T-helper 22 cell (primary cell): ENCODE data around the gene TMEM222.
"Not testable (repeated sequence)": the region's sequence is repeated elsewhere in the genome, so short reads cannot be mapped to it uniquely, and the experiment has no call there.

Source experiments
- DNase-seq: peaks from one replicate; pipeline ENCODE4 v3.0.0-alpha.2; 2020; ENCODE audit warnings: low read depth

TMEM222 gene

DNA sequence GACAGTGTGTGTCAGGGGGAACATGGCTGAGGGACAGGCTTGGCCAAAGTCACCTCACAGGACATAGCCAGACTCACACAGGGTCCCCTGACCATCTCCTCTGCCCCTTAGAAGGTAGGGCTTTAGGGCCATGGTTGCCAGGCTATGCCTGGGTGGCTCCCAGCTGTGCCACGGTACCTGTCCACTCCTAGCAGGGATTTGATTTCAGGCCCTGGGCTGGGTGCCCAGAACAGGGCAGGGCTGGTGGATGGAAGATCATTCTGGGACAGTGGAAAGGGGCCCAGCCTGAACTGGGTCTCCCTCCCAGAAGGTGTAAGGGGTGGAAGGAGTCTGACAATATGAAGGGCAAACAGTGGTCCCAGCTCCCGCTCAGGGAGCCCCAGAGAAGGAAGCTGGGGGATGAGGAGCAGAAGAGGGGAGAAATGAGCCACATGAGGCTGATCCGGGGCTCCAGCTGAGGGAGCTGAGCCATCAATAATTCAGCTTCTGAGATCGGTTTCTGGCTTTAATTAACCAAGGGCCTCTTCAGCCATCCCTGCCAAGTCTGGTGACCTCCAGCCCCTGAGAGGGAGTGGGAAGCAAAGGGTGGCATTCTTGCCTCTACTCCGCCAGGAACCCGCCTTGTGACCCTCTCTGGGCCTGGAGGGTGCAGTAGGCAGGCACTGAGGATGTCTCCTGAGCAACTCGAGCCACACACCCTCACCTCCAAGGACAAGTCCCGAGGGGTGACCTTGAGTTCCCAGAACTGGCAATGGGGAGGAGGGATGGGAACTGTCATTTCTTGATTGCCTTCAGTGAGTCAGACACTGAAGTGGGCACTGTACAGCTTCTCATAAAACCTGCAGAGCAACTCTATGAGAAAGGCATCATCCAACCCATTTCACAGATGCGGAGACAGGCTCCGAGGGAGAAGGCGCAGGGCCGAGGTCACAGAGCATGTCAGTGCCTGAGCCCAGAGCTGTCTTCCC, 59.1 kb downstream of the TMEM222 start:
- DNase-seq, result no peak

DNA sequence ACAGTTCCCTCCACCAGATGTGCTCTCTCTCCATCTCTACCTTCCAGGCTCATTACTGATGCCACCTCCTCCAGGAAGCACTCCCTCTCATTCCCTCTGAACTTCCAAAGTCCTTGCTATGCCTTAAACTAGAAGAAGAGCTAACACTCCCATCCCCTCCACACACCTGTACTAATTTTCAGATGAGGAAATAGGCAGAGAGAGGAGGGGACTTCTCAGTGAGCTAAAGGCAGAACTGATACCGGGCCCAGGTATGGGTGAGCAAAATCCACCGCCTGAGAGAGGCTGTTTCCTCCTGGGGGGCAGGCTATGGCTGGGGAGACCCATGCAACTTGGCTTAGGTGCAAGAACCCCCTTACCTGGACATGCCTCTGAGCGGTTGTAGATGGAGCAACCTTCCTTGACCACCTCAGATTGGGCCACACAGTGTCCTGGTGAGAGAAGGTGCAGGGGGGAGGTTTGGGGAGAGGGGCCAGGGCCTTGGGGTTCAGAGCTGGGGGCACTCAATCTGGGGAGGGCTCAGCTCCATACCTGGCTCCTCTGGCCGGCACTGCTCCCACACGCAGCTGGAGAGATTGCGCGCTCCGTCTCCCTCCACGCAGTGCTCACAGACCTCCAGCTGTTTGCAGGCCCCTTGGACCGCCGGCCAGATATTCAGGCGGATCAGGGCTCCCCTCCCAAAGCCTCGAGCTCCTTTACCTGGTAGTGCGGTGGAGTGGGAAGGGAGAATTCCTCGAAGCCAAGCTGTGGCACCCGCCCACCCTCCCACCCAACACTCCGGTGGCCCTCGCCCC, 60.2 kb downstream of the TMEM222 start:
- no peak for DNase-seq

- DNase-seq, result peak; percentile 15
Observed at GRCh38 chr1:27383039-27383605, 61.2 kb downstream of the TMEM222 start, which contains the start of gene CD164L2. Gene CD164L2 (minus strand): TSS chr1:27383333. CDS start chr1:27383239, 94 bp downstream.

- no peak for DNase-seq
Observed at GRCh38 chr1:27383661-27384060, 61.7 kb downstream of the TMEM222 start.

GRCh38 chr1:27384797-27385196, 62.8 kb downstream of the TMEM222 start:
- not testable (repeated sequence) for DNase-seq
